IgD-negative memory B cell (primary cell): ENCODE measurements around the gene RUNX2. TPM values are rescaled to one million over a fixed set of nuclear protein-coding genes. Genes with fewer than 3 reads are reported as not detected.

Experiments
- H3K27ac Mint-ChIP-seq, 3 donors: one replicate each; pipeline ENCODE4 v1.8.0; 2020 to 2022; ENCODE audit warnings: mild to moderate bottlenecking in 3 of 3, mixed read lengths in 3 of 3, moderate library complexity in 1 of 3
- H3K27me3 Mint-ChIP-seq: one replicate; pipeline ENCODE4 v1.8.0; 2021; ENCODE audit warnings: mixed read lengths
- H3K36me3 Mint-ChIP-seq: one replicate; pipeline ENCODE4 v1.8.0; 2020; ENCODE audit warnings: mild to moderate bottlenecking, mixed read lengths
- H3K4me1 Mint-ChIP-seq, 3 donors: one replicate each; pipeline ENCODE4 v1.8.0; 2020 to 2022; ENCODE audit warnings: mixed read lengths in 3 of 3, mild to moderate bottlenecking in 1 of 3
- H3K4me3 Mint-ChIP-seq, 4 donors: one replicate each; pipeline ENCODE4 v1.8.0; 2020 to 2022; ENCODE audit warnings: mild to moderate bottlenecking in 4 of 4, mixed read lengths in 4 of 4, moderate library complexity in 3 of 4
- H3K9me3 Mint-ChIP-seq, 3 donors: one replicate each; pipeline ENCODE4 v1.8.0; 2020 to 2021; ENCODE audit warnings: mixed read lengths in 3 of 3, mild to moderate bottlenecking in 1 of 3
- polyA plus RNA-seq: library from polyadenylated mRNA; unstranded; fragments of 300-500 nt; fragmentation: Illumina TruSeq; gene quantifications from one replicate; pipeline ENCODE4 v1.2.3, GENCODE V29; 2021

Gene RUNX2
- polyA plus RNA-seq, 1 donor from 2014 or later = 2.9 TPM

DNA sequence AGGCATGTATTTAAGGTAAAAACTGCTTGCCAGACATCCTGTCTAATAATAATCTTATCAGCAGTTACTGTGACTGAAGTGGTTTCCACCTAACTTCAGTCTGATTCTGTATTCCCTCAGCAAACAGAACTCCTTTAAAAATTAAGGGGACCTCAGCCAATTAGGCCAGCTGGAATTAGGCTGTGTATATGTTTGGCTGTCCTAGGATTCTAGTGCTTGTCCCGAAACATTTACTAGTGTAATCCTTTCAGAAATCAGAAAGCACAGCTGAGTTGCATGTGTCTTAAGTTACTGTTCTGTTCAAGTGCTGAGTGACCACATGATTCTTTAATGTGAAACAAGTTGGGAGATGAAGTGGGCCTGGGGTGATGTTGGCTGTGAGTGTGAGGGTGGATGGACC lies 170.5 kb downstream of the RUNX2 start:
- peaks cover 13 to 20% (median 14%) of the 10 kb centered on the region in 3 donors for H3K4me1 Mint-ChIP-seq
- no peaks in the 10 kb centered on the region for H3K9me3 Mint-ChIP-seq
- peaks cover 1% of the 10 kb centered on the region for H3K27me3 Mint-ChIP-seq
- H3K36me3 Mint-ChIP-seq = no peaks in the 10 kb centered on the region
- H3K27ac Mint-ChIP-seq = no peak overlapping the region
- H3K4me3 Mint-ChIP-seq = no peak overlapping the region

DNA sequence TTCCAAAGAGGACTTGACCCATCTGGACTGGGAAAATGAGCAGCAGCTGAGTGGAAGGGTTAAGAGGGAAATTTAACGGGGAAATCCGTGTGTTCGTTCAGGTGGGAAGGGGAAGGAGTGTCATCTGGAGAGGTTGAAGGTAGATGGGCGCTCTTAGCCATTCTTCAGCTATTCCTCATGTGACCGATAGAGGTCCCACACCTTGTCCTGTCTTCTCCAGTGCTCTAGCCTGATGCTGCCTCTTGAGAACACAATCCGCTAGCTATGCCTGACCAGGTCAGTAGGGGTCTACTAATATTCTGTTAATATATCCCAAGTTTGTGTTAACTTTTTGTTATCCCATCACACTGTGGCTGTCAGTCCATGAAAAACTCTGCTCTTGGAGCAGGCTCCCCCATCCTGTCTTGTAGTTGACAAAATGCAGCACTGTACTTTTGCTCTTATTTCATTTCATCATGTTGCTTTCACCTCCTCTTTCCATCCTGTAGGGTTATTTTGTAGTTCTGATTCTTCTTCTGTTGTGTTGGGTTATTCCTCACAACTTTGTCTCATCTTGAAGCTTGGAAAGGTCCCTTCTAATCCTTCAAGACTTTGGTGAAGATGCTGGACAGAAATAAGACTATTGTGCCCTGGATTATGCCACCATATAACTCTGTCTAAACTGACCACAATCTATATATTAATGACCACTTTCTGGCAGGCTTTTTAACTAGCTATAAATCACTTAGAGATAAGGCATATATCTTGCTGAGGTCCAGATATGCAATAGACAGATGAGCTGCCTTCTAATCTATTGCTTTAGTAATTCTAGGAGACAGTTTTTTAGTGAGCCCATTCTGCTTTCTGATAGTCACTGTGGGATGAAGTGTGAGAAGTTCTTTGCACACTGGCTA lies 173.0 kb downstream of the RUNX2 start:
- peak overlapping the region in 1 of 3 donors; percentile 3 for H3K27ac Mint-ChIP-seq
- H3K4me3 Mint-ChIP-seq = no peak overlapping the region
- H3K4me1 Mint-ChIP-seq = peaks cover 3 to 5% (median 5%) of the 10 kb centered on the region in 3 donors
- H3K9me3 Mint-ChIP-seq = no peaks in the 10 kb centered on the region
- H3K36me3 Mint-ChIP-seq = no peaks in the 10 kb centered on the region
- H3K27me3 Mint-ChIP-seq = peaks cover 3% of the 10 kb centered on the region

DNA sequence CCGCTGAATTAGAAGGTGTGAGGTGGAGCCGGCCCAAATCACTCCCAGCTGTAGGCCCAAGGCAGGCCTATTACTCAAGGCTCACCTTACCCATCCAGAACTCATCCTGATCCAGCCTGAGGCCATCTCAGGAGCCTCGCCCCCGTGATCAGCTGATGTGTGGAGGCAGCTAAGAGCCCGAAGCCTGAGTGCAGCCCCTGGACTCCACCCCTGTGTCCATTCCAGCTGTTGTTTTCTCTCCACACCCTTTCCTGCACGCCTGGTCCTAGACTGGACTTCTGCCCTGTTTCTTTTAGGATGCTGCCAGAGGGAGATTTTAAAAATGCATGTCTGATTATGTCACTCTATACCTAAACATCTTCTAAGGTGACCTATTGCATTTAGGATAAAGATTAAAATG lies 174.3 kb downstream of the RUNX2 start:
- H3K4me3 Mint-ChIP-seq = no peak overlapping the region
- H3K27ac Mint-ChIP-seq = no peak overlapping the region

DNA sequence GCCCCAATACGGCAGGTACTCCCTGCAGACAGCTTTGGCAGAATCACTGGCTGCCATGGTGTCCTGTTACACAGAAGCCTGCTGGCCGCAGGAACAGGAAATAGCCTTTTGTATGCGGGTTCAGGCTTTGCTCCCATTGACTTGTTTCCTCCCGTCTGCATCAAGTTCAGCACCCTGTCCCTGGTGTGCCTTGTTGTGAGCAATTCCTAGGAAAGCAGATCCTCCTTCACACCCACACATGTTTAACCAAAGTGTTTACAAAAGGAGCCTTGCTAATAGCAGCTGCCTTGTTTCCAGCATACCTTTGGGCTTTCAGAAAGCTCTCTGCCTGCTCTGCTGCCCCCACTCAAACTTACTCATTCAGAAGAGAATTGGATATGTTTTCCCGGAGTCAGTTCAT lies 176.8 kb downstream of the RUNX2 start:
- peak overlapping the region in 1 of 3 donors; percentile 27 for H3K27ac Mint-ChIP-seq
- no peak overlapping the region for H3K4me3 Mint-ChIP-seq
- no peaks in the 10 kb centered on the region for H3K9me3 Mint-ChIP-seq
- peaks cover 2% of the 10 kb centered on the region for H3K27me3 Mint-ChIP-seq
- H3K36me3 Mint-ChIP-seq = no peaks in the 10 kb centered on the region
- H3K4me1 Mint-ChIP-seq = no peaks in the 10 kb centered on the region

More for the DNA sequence above, 174.3 kb downstream of the RUNX2 start:
- no peaks in the 10 kb centered on the region for H3K4me1 Mint-ChIP-seq
- peaks cover 2% of the 10 kb centered on the region for H3K27me3 Mint-ChIP-seq
- H3K9me3 Mint-ChIP-seq = no peaks in the 10 kb centered on the region
- H3K36me3 Mint-ChIP-seq = no peaks in the 10 kb centered on the region

DNA sequence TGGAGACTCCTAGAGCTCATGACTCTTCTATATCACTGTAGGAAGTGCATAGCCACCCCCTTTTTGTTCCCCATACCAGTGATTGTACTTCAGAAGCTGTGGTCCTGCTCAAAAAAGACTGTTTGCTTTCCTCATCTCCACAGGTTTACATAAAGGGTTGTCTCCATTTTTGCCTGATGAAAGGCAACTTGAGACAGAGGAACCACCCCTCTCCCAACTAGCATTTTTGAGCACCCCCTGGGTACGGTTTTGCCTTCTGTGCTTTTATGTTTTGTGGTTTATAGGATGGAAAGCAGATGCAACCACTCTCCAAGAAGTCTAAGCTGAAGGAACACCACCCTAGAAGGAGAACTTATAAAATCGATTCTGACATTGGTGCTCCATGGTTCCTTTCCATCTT lies 177.3 kb downstream of the RUNX2 start:
- no peak overlapping the region for H3K27ac Mint-ChIP-seq
- H3K27me3 Mint-ChIP-seq = peaks cover 2% of the 10 kb centered on the region
- H3K9me3 Mint-ChIP-seq = no peaks in the 10 kb centered on the region
- no peaks in the 10 kb centered on the region for H3K4me1 Mint-ChIP-seq
- no peaks in the 10 kb centered on the region for H3K36me3 Mint-ChIP-seq
- no peak overlapping the region for H3K4me3 Mint-ChIP-seq

DNA sequence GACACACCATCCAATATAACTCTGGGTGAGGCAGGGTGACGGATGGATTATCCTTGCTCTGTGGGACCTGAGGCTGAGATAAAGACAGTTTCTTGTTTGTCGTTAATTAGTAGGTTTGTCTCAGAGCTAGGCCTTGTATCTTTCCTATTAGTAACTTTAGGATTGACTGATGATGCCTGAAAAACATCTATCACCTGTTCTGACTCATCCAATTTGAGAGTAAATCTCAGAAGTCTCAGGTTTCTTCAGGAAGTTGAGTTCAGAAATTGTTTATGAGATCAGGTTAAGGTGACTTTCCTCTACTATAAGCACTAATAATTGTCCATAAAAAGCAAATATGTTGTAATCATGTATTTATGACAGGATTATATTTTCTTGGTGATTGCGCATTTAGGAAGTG lies 179.1 kb downstream of the RUNX2 start:
- Mint-ChIP-seq H3K36me3 (no peaks in the 10 kb centered on the region), H3K4me3 (no peak overlapping the region), H3K4me1 (no peaks in the 10 kb centered on the region), H3K27ac (no peak overlapping the region), H3K27me3 (peaks cover 2% of the 10 kb centered on the region), H3K9me3 (no peaks in the 10 kb centered on the region)

DNA sequence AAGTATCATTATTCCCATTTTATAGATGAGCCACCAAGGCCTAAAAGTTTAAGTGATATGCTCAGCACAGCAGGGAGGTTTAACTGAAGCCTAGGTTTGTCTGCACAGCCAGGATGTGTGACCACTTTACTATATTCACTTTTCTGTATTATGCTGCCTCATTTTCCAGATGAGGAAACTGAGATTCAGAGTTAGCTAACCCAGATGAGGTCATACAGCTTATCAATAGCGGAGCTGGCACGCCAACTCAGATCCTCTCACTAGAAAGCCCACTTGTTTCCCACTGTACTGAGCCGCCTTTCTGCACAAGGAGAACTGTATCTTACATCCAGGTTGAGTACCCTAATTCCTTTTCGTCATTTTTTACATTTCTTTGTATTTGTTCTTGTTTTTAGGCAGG lies 181.3 kb downstream of the RUNX2 start:
- peaks cover 2% of the 10 kb centered on the region for H3K27me3 Mint-ChIP-seq
- no peaks in the 10 kb centered on the region for H3K36me3 Mint-ChIP-seq
- no peaks in the 10 kb centered on the region for H3K9me3 Mint-ChIP-seq
- no peak overlapping the region for H3K27ac Mint-ChIP-seq
- no peak overlapping the region for H3K4me3 Mint-ChIP-seq
- H3K4me1 Mint-ChIP-seq = peaks cover 8 to 16% (median 11%) of the 10 kb centered on the region in 3 donors

DNA sequence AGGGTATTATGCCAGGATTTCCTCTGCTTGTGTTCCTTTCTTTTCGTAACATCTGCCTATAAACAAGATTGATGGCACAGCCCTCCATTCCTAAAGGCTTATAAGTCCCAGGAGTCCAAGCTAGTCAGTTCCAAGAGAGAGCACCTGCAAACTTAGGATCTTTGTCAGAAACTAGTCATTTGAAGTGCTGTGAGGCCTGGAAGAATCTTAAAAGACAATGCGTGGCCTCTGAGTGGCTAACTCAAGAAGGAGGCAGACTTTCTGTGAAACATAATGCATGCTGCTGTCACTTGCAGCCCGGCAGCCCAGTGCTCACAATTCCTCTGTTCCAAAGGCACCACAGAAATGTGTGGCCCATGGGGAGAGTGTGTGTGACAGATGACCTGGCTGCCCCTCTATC lies 184.6 kb downstream of the RUNX2 start:
- peaks cover 8 to 16% (median 11%) of the 10 kb centered on the region in 3 donors for H3K4me1 Mint-ChIP-seq
- no peak overlapping the region for H3K4me3 Mint-ChIP-seq
- H3K27me3 Mint-ChIP-seq = no peaks in the 10 kb centered on the region
- H3K9me3 Mint-ChIP-seq = no peaks in the 10 kb centered on the region
- H3K27ac Mint-ChIP-seq = no peak overlapping the region
- no peaks in the 10 kb centered on the region for H3K36me3 Mint-ChIP-seq

DNA sequence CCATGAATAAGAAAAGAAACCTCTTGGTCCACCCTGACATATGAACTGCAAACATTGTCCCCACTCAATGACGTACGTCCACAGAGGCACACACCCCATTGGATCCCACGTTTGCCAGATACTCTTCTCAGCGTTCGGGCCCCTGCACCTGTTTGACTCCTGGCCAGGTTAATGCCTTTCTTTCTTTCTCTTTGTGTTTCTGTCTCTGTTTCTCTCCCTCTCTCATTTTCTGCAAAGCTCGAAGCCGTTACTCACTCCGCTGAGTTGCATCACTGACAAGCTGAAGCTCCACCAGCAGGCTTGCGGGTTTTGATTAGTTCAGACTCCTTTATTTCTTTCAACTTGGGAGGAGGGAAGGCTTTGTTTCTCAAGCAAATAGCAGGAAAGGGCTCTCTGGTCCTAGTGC lies 185.1 kb downstream of the RUNX2 start:
- Mint-ChIP-seq H3K27ac (no peak overlapping the region), H3K4me3 (peak overlapping the region in 1 of 4 donors; percentile 40), H3K9me3 (no peaks in the 10 kb centered on the region), H3K4me1 (peaks cover 8 to 16% (median 11%) of the 10 kb centered on the region in 3 donors), H3K36me3 (no peaks in the 10 kb centered on the region), H3K27me3 (no peaks in the 10 kb centered on the region)

DNA sequence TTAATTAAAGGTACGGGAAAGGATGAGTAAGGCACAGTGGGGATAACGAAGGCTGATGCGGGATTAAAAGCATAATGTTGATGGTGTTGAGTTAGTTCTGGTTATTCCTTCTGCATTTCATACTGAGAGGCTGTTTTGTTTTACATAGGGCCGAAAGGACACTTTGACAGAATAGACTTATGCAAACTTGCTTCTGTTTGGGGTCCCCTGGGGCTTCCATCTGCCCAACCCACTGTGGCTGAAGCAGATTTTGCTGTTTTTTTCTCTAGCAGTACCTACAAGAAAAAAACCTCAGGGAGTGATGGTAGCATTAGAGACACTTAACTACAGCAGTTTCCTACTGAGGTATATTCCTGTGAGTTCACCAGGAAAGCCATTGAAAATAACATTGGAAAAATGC lies 185.7 kb downstream of the RUNX2 start:
- Mint-ChIP-seq H3K9me3 (no peaks in the 10 kb centered on the region), H3K36me3 (no peaks in the 10 kb centered on the region), H3K4me1 (peaks cover 8 to 16% (median 11%) of the 10 kb centered on the region in 3 donors), H3K4me3 (peak overlapping the region in 2 of 4 donors; percentile 20 to 40), H3K27ac (no peak overlapping the region), H3K27me3 (no peaks in the 10 kb centered on the region)

DNA sequence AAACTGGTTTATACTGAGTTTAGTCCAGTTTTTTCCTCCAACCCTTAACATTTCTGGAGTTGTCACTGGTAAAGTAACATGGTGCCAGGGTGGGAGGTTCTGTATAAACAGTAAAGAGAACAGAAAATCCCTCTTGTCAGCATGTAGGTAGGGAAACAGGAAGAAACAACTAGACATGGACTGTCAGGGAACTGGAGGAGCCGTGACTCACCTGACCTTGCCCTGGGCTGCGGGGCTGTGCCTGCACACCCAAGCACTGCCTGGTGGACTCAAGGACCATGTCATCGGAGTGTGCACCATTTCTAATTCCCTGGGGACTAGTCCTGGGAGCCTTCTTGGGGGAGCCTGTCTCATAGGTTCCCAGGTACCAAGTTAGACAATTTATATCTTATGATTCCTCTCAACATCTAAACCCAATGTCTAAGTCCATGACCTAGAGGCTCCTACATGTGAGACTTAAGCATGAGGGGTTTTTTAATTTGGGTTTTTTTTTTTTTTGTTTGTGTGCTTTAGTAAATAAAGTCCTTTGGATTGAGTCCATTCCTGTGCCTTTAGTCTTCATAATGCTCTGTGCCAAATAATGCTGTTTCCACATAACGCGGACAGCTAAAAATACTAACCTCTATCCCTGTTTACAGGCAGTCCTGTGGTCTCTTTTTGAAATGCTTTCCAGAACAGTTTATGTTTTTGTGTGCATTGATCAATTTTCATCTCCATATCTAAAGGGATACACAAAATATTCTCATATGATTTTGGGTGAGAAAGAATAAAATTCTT lies 186.5 kb downstream of the RUNX2 start:
- H3K9me3 Mint-ChIP-seq = no peaks in the 10 kb centered on the region
- no peaks in the 10 kb centered on the region for H3K27me3 Mint-ChIP-seq
- no peak overlapping the region for H3K27ac Mint-ChIP-seq
- H3K4me1 Mint-ChIP-seq = peaks cover 11 to 16% (median 11%) of the 10 kb centered on the region in 3 donors
- no peaks in the 10 kb centered on the region for H3K36me3 Mint-ChIP-seq
- H3K4me3 Mint-ChIP-seq = no peak overlapping the region

DNA sequence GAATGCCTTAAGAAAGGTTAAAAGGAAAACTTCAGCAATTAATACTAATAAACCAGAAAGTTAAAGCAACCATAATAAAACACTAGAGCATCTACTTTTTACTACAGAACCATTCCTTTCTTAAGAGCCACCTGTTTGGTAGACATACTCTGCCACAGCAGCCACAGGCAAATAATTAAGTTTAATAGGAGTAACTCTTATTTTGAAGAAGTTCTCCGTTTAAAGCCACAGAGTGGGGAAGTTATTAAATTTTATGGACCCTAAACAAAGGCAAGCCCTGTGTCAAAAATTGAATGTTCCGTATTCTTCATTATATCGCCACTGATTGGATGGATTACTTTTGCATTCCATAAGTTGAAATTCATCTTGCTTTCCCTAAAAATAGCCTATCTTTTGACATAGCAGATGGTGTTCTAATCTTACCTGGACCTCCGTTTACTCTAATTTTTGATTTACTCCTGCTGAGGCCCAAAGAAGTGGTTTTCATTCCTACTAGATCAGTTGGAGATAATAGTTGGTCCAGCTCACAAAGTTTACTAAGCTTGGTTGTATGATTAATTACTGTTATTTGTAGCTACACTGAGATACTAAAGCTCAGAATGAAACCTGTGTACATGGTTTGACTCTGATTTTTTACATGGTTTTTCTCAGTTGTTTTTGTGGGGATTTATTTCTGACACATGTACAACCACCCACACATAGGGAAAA lies 190.0 kb downstream of the RUNX2 start:
- Mint-ChIP-seq H3K4me3 (no peak overlapping the region), H3K27me3 (no peaks in the 10 kb centered on the region), H3K4me1 (peaks cover 13 to 18% (median 14%) of the 10 kb centered on the region in 3 donors), H3K36me3 (peaks cover 2% of the 10 kb centered on the region), H3K9me3 (no peaks in the 10 kb centered on the region), H3K27ac (no peak overlapping the region)

DNA sequence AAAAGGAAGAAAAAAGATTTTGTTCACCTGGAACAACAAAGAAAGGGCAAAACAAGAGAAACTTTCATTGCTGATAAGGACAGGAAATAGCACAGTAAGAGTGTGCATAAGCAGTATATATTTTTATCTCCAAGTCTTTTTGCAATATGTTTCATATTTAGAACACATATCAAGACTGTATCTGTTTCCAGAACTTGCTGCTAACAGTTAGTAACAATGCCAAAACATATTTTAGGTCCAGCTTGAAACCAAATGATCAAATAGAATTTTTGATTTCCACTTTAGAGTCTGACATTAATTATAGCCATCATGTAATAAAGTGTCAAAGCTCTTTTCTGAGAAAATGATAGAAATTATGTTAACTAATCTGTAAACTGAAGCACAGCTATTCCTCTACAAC lies 193.1 kb downstream of the RUNX2 start:
- Mint-ChIP-seq H3K27ac (no peak overlapping the region), H3K27me3 (no peaks in the 10 kb centered on the region), H3K36me3 (peaks cover 4% of the 10 kb centered on the region), H3K4me3 (no peak overlapping the region), H3K4me1 (peaks cover 3 to 8% (median 6%) of the 10 kb centered on the region in 3 donors), H3K9me3 (no peaks in the 10 kb centered on the region)

DNA sequence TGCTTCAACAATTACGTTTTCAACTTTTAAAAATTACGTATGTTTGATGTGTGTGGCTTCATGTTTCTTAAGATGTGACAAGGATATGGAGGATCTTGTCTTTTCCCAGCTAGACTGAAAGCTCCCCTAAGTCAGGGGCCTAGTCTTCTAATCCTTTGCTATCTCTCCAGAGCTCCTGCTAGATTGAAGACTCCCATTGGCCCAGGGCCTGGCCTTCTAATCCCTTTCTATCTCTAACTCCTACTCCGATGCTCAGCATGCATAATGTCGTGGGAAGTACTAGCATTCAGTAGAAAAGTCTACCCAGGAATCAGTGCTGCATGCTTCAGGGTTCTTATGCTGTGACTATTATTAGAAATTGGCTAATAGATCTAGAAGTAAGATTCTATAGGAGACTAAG lies 194.4 kb downstream of the RUNX2 start:
- Mint-ChIP-seq H3K4me3 (no peak overlapping the region), H3K9me3 (no peaks in the 10 kb centered on the region), H3K4me1 (peaks cover 3 to 8% (median 6%) of the 10 kb centered on the region in 3 donors), H3K27me3 (no peaks in the 10 kb centered on the region), H3K36me3 (peaks cover 9% of the 10 kb centered on the region), H3K27ac (no peak overlapping the region)

DNA sequence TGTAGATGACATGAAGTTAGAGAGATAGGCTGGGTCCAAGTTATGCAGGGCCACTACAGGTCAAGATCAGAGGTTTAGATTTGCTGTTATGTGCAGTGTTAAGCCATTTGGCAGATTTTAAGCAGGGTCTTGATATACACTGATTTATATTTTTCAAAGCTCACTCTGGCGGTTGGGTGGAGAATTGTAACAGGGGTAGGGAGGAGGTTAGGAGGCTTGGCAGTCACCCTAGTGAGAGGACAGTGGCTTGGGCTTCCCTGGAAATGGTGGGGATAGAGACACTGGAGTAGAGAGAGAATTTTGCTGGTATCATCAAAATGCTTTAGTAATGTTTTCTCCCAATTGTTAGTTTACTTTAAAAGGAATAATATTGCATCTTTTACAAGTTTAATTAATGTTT lies 199.1 kb downstream of the RUNX2 start:
- Mint-ChIP-seq H3K4me3 (no peak overlapping the region), H3K9me3 (peaks cover 0 to 3% (median 0%) of the 10 kb centered on the region in 3 donors), H3K4me1 (peaks cover 0 to 2% (median 0%) of the 10 kb centered on the region in 3 donors), H3K27ac (no peak overlapping the region), H3K36me3 (peaks cover 11% of the 10 kb centered on the region), H3K27me3 (no peaks in the 10 kb centered on the region)
